ENCODE results near the gene TFDP3. TPM values are rescaled to one million over a fixed set of nuclear protein-coding genes. Genes with fewer than 3 reads are reported as not detected.

Gene TFDP3
- polyA plus RNA-seq, 1 donor from 2014 or later, result not detected

- Histone ChIP-seq H3K9me3 (ENCODE audit: low read length) (no peaks in the 10 kb centered on the region), H3K9me2 (ENCODE audit: insufficient read depth, low read length) (no peaks in the 10 kb centered on the region), H3F3A (ENCODE audit: insufficient read depth, low read length, poor library complexity, severe bottlenecking) (no peaks in the 10 kb centered on the region), H4K20me1 (ENCODE audit: insufficient read depth) (no peaks in the 10 kb centered on the region), H3K4me3 (ENCODE audit: low read length) (no peak overlapping the region), H3K4me2 (ENCODE audit: low read length) (no peak overlapping the region), H3K36me3 (ENCODE audit: insufficient read depth, low read length) (no peaks in the 10 kb centered on the region), H3K27me3 (ENCODE audit: insufficient read depth, low read depth, low read length) (no peaks in the 10 kb centered on the region), H3K27ac (ENCODE audit: low read length) (no peak overlapping the region), H3K79me2 (replicated peaks; ENCODE audit: insufficient read depth, low read length) (no peaks in the 10 kb centered on the region), H2AFZ (ENCODE audit: low read depth, low read length) (no peak overlapping the region), H3K9ac (ENCODE audit: low read length) (no peak overlapping the region)
- TF ChIP-seq TAF1 (IDR thresholded peaks at IDR 0.05; ENCODE audit: low read depth) (no peak), EZH2 (IDR thresholded peaks at IDR 0.05; ENCODE audit: borderline replicate concordance, insufficient read depth, low read length, poor library complexity, severe bottlenecking) (no peak), SMC3 (conservative IDR thresholded peaks at IDR 0.05; ENCODE audit: poor library complexity) (no peak), EP300 (conservative IDR thresholded peaks at IDR 0.05; ENCODE audit: poor library complexity, severe bottlenecking) (no peak), RAD21 (conservative IDR thresholded peaks at IDR 0.05) (no peak), MXI1 (conservative IDR thresholded peaks at IDR 0.05; ENCODE audit: poor library complexity, severe bottlenecking) (no peak), REST (IDR thresholded peaks at IDR 0.05; ENCODE audit: borderline replicate concordance) (no peak), CTCF (IDR thresholded peaks at IDR 0.05; ENCODE audit: poor library complexity, severe bottlenecking) (no peak), POLR2AphosphoS5 (IDR thresholded peaks at IDR 0.05) (no peak)
Measured at GRCh38 chrX:133177202-133177601, 41.0 kb downstream of the TFDP3 start.

- Histone ChIP-seq H3F3A (ENCODE audit: insufficient read depth, low read length, poor library complexity, severe bottlenecking) (no peaks in the 10 kb centered on the region), H3K9me2 (ENCODE audit: insufficient read depth, low read length) (no peaks in the 10 kb centered on the region), H3K9ac (ENCODE audit: low read length) (no peak overlapping the region), H3K9me3 (ENCODE audit: low read length) (no peaks in the 10 kb centered on the region), H3K36me3 (ENCODE audit: insufficient read depth, low read length) (no peaks in the 10 kb centered on the region), H4K20me1 (ENCODE audit: insufficient read depth) (no peaks in the 10 kb centered on the region), H3K79me2 (replicated peaks; ENCODE audit: insufficient read depth, low read length) (no peaks in the 10 kb centered on the region), H3K27ac (ENCODE audit: low read length) (no peak overlapping the region), H3K4me3 (ENCODE audit: low read length) (no peak overlapping the region), H3K4me2 (ENCODE audit: low read length) (no peak overlapping the region), H2AFZ (ENCODE audit: low read depth, low read length) (no peak overlapping the region), H3K27me3 (ENCODE audit: insufficient read depth, low read depth, low read length) (no peaks in the 10 kb centered on the region)
- TF ChIP-seq EZH2 (IDR thresholded peaks at IDR 0.05; ENCODE audit: borderline replicate concordance, insufficient read depth, low read length, poor library complexity, severe bottlenecking) (no peak), REST (IDR thresholded peaks at IDR 0.05; ENCODE audit: borderline replicate concordance) (no peak), EP300 (conservative IDR thresholded peaks at IDR 0.05; ENCODE audit: poor library complexity, severe bottlenecking) (no peak), TAF1 (IDR thresholded peaks at IDR 0.05; ENCODE audit: low read depth) (no peak)
Measured at GRCh38 chrX:133175605-133176004, 42.5 kb downstream of the TFDP3 start.

Measured in neural cell (in vitro differentiated cells).